ENCODE data around the gene GJA3. TPM values are rescaled to one million over a fixed set of nuclear protein-coding genes. Genes with fewer than 3 reads are reported as not detected.

GJA3 gene
- total RNA-seq, 8 experiments from 2014 or later, result 0.08 to 0.36 (median 0.18) TPM; not detected in 2

GRCh38 chr13:20177049-20177831 lies 16.4 kb upstream of the GJA3 start:
- in situ Hi-C loops (cut with MboI; ENCODE audit: low pct_unique_long_range_greater_than_20kb in 2 of 9, low sequenced_read_pairs in 9 of 9, unreplicated experiment in 9 of 9), result loop anchor here in 6 of 9 experiments (25.0 kb wide), 4 partner anchors 285 to 760 kb away; partner anchors contain the start of gene XPO4 (in 5 of the 6)
- Histone ChIP-seq H3K4me1 (replicated peaks in 1 of 2) (peaks cover 0 to 5% of the 10 kb centered on the region in 2 donors), H3K4me3 (no peak overlapping the region), H3K27ac (no peak overlapping the region)
- no peak for ATAC-seq (replicated peaks in 6 of 8)
- WGBS, 10 experiments, result 29 to 92% (median 87%) methylated on average over 1 to 18 of the region's 67 CpGs; no CpG with 5 or more reads in 5 of the 10 experiments

DNA sequence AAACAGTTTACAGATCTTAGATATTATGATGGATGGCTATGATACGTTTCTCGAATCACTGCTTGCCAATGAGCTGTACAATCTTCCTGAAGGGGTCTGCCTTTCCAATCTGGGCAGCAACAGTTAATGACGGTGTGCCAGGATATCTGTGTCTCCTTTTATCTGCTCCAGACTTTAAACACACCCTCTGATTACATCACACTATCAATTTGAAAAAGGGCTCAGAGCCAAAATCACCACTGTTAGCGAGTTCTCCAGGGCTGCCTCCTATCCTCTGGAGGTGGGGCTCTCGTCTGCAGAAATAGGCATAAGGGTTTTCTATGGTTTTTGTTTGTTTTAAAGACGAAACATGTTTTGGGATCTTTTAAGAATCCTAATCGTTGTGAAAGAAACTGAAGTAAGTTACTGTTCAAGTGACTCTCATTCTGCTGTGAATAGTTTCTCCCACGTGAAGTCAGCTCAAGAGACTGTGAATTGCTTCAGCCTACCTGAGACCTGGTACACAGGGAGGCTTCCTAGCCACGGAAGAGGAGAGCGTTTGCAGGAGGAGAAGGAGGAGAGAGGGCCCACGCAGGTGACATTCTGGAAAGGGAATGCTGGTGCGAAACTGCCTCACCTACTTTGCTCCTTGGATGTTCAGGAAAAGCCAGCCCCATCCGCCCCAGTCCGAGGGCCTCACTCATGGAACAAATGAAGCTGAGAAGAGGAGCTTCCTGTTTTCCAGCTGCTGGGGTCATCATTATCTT lies 15.2 kb upstream of the GJA3 start:
- Histone ChIP-seq H3K4me1 (replicated peaks in 1 of 2) (peaks cover 0 to 5% of the 10 kb centered on the region in 2 donors), H3K27ac (no peak overlapping the region), H3K4me3 (no peak overlapping the region)
- ATAC-seq (replicated peaks in 6 of 8), result no peak
- WGBS, 10 experiments, result 40 to 90% (median 71%) methylated on average over 2 to 11 of the region's 14 CpGs
- in situ Hi-C loops (cut with MboI; ENCODE audit: low pct_unique_long_range_greater_than_20kb in 2 of 9, low sequenced_read_pairs in 9 of 9, unreplicated experiment in 9 of 9), result loop anchor here in 6 of 9 experiments (25.0 kb wide), 4 partner anchors 286 to 761 kb away; partner anchors contain the start of gene XPO4 (in 5 of the 6)

DNA sequence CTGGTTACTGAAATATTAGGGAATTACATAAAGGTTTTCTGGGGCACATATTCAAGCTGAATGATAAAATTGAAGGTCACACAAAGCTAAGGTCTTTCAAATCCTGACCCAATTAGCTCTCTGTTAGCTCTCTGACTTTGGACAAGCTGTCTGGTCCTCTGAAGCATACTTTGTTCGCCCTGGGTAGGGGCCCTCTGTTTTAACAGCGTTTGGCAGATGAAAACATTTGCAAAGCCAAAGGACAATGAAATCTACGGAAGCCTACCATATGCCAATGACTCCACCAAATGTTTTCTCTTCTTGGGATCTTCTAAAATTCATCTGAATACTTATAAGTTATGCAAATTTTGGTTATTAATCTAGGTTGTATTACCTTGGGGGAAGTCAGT lies 14.5 kb upstream of the GJA3 start:
- in situ Hi-C loops (cut with MboI; ENCODE audit: low pct_unique_long_range_greater_than_20kb in 2 of 9, low sequenced_read_pairs in 9 of 9, unreplicated experiment in 9 of 9), result loop anchor here in 6 of 9 experiments (25.0 kb wide), 4 partner anchors 287 to 762 kb away; partner anchors contain the start of gene XPO4 (in 5 of the 6)
- H3K4me3 ChIP-seq, result no peak overlapping the region
- 39 to 95% (median 82%) methylated on average over 1 to 3 of the region's 3 CpGs; no CpG with 5 or more reads in 2 of the 10 experiments for WGBS, 10 experiments

GRCh38 chr13:20174656-20175405 lies 14.0 kb upstream of the GJA3 start:
- Histone ChIP-seq H3K27ac (no peak overlapping the region), H3K4me1 (replicated peaks in 1 of 2) (peaks cover 0 to 5% of the 10 kb centered on the region in 2 donors), H3K4me3 (no peak overlapping the region)
- ATAC-seq (replicated peaks in 6 of 8), result peak; percentile 96 to 99 (median 98)
- in situ Hi-C loops (cut with MboI; ENCODE audit: low pct_unique_long_range_greater_than_20kb in 2 of 9, low sequenced_read_pairs in 9 of 9, unreplicated experiment in 9 of 9), result loop anchor here in 6 of 9 experiments (25.0 kb wide), 4 partner anchors 287 to 762 kb away; partner anchors contain the start of gene XPO4 (in 5 of the 6)
- WGBS, 10 experiments, result 0 to 83% (median 40%) methylated on average over 1 to 20 of the region's 22 CpGs; no CpG with 5 or more reads in 1 of the 10 experiments

More for the DNA sequence above, 14.5 kb upstream of the GJA3 start:
- no peak overlapping the region for H3K27ac ChIP-seq
- H3K4me1 ChIP-seq (replicated peaks in 1 of 2), result peaks cover 0 to 5% of the 10 kb centered on the region in 2 donors
- no peak for ATAC-seq (replicated peaks in 6 of 8)

DNA sequence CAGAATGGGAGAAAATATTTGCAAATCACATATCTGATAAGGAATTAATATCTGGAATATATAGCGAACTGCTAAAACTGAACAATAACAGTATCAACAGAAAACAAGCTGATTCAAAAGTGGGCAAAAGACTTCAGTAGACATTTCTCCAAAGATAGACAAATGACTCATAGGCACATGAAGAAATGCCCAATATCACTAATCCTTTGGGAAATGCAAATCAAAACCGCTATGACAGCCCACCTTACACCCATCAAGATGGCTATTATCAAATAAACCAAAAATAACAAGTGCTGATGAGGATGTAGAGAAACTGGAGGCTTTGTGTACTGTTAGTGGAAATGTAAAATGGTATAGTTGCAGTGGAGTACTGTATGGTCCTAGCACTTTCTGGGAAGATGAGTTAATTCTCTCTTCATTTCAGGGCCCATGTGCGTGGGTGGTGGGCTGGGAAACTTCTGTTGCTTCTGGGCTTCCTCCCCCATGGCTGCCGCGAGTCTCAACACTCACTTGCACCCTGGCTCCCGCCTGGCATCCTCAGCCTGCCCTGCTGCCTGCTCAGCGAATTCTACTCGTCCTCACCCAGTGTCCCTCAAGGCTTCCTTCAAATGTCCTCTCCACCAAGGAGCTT lies 12.4 kb upstream of the GJA3 start:
- in situ Hi-C loops (cut with MboI; ENCODE audit: low pct_unique_long_range_greater_than_20kb in 2 of 9, low sequenced_read_pairs in 9 of 9, unreplicated experiment in 9 of 9), result no loop called here
- no peak for ATAC-seq (replicated peaks in 6 of 8)
- Histone ChIP-seq H3K4me3 (no peak overlapping the region), H3K4me1 (replicated peaks in 1 of 2) (peaks cover 0 to 5% of the 10 kb centered on the region in 2 donors), H3K27ac (no peak overlapping the region)
- WGBS, 10 experiments, result 69 to 100% (median 78%) methylated on average over 1 to 8 of the region's 8 CpGs

DNA sequence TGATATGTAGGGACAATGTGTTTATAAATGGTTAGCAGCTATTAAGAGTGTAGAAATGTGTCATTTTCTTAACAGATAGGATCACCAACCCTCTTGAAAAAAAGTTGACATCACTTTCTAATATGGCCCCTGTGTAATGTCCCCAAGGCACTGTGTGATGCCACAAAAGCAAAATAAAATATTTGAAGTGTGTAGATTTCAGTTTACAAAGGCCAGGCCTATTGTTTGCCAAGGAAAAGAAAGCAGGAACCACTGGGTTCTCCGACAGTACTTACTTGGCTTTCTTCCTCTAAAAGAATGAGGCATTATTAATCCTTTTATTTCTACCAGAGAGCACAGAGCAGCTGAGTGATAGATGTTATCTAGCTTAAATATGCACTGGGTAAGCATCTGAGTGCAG lies 10.5 kb upstream of the GJA3 start:
- H3K27ac ChIP-seq, result no peak overlapping the region
- no peak for ATAC-seq (replicated peaks in 6 of 8)
- H3K4me3 ChIP-seq, result no peak overlapping the region
- WGBS, 10 experiments, result 38 to 100% (median 56%) methylated on average over 1 of the region's 1 CpG; no CpG with 5 or more reads in 2 of the 10 experiments
- in situ Hi-C loops (cut with MboI; ENCODE audit: low pct_unique_long_range_greater_than_20kb in 2 of 9, low sequenced_read_pairs in 9 of 9, unreplicated experiment in 9 of 9), result no loop called here
- peaks cover 0 to 5% of the 10 kb centered on the region in 2 donors for H3K4me1 ChIP-seq (replicated peaks in 1 of 2)

DNA sequence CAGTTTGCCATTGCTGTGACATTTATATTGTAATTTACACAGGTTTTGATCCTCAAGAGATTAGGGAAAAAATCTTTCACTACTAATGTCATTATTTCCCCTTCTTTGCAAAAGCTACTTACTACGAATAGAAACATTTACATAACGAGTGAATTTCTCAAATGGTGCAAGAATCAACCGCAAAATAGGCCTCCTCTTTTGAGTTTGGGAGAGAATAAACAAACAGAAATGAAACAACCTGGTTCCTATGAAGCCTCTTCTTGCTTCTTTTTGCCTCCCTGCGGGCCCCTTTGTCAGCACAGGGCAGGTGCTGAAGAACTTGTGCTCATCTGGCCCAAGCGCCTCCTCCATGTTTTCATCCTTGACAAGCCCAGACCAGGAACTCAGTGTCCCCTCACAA lies 10.1 kb upstream of the GJA3 start:
- ATAC-seq (replicated peaks in 6 of 8), result no peak
- in situ Hi-C loops (cut with MboI; ENCODE audit: low pct_unique_long_range_greater_than_20kb in 2 of 9, low sequenced_read_pairs in 9 of 9, unreplicated experiment in 9 of 9), result no loop called here
- H3K27ac ChIP-seq, result no peak overlapping the region
- 49 to 100% (median 84%) methylated on average over 1 to 5 of the region's 5 CpGs; no CpG with 5 or more reads in 1 of the 10 experiments for WGBS, 10 experiments
- peaks cover 0 to 5% of the 10 kb centered on the region in 2 donors for H3K4me1 ChIP-seq (replicated peaks in 1 of 2)
- H3K4me3 ChIP-seq, result no peak overlapping the region

DNA sequence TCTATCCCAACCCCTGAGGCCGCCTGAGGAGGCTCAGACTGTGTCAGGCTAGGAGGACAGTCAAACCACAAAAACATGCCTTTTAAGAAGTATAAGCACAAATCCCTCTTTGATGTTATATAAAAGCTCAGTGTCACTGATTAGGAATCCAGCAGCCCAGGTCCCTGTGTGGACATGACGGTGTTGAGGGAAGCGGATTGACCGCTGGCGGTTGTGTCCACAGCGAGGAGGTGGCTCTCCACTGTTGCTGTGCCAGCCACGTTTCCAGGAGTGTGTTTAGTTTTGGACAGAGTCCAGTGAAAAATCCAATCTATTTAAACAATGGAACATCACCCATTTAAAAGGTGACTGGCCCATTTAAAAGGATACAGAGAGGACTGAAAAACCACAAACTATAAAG lies 7.5 kb upstream of the GJA3 start:
- Histone ChIP-seq H3K27ac (no peak overlapping the region), H3K4me1 (replicated peaks in 1 of 2) (no peaks in the 10 kb centered on the region), H3K4me3 (no peak overlapping the region)
- ATAC-seq (replicated peaks in 6 of 8), result no peak
- in situ Hi-C loops (cut with MboI; ENCODE audit: low pct_unique_long_range_greater_than_20kb in 2 of 9, low sequenced_read_pairs in 9 of 9, unreplicated experiment in 9 of 9), result no loop called here
- 29 to 83% (median 40%) methylated on average over 1 to 6 of the region's 7 CpGs; no CpG with 5 or more reads in 5 of the 10 experiments for WGBS, 10 experiments

GRCh38 chr13:20165417-20166257 lies 4.8 kb upstream of the GJA3 start:
- no peak for ATAC-seq (replicated peaks in 6 of 8)
- in situ Hi-C loops (cut with MboI; ENCODE audit: low pct_unique_long_range_greater_than_20kb in 2 of 9, low sequenced_read_pairs in 9 of 9, unreplicated experiment in 9 of 9), result no loop called here
- WGBS, 10 experiments, result 29 to 83% (median 67%) methylated on average over 1 to 10 of the region's 11 CpGs
- Histone ChIP-seq H3K4me3 (no peak overlapping the region), H3K27ac (no peak overlapping the region), H3K4me1 (replicated peaks in 1 of 2) (no peaks in the 10 kb centered on the region)

DNA sequence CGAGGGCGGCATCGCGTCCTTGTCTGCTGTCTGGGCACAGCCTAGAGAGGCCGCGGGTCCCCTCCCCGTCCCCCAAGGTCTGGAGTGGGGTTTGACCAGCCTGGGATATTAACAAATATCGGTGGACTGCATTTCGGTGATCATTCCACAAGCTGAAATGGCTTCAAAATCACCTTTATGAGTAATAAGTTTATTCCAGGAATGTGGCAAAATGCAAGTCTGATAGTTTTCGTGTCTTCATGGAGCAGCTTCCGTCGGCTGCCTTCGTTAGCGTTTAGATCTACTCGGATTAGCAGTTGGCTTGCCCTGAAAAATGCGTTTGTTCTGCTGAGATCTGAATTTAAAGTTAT lies 1.1 kb upstream of the GJA3 start:
- in situ Hi-C loops (cut with MboI; ENCODE audit: low pct_unique_long_range_greater_than_20kb in 2 of 9, low sequenced_read_pairs in 9 of 9, unreplicated experiment in 9 of 9), result no loop called here
- H3K4me1 ChIP-seq (replicated peaks in 1 of 2), result peaks cover 0 to 9% of the 10 kb centered on the region in 2 donors
- 14 to 94% (median 31%) methylated on average over 1 to 7 of the region's 16 CpGs; no CpG with 5 or more reads in 1 of the 10 experiments for WGBS, 10 experiments
- no peak overlapping the region for H3K4me3 ChIP-seq
- H3K27ac ChIP-seq, result no peak overlapping the region
- peak in 1 of 8 experiments; percentile 3 for ATAC-seq (replicated peaks in 6 of 8)

DNA sequence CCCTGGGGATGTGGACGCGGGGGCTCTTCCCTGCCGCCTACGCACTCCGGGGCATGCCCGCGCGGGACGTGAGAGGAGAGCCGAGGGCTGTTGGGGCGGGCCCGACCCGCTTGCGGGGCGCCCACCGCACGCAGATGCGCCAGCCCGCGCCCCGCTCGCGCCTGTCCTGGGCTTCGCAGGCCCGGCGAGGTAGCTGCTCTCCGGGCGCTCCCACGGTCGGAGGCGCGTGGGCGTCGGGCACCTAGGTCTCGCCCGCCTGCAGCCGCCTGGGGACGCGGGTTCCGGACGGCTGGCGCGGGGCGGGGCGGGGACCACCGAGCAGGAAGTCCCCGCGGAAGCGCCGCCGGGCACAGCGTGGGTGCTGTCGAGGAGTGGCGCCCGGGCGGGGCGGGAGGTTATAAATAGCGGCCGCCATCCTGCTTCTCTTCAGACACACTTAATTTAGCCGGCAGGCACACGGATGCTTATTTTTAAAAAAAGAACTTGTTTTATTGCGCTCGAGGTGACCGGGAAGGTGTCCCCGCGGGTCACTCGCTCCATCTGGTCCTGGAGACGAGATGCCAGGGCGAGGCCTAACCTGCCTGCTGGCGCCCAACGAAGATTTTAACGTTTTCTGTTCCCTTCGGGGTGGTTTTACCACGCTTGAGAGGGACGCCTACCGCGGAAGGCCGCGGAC lies 561 bp upstream of the GJA3 start:
- ATAC-seq (replicated peaks in 6 of 8), result peak in 6 of 8 experiments; percentile 8 to 57 (median 38)
- Histone ChIP-seq H3K4me1 (replicated peaks in 1 of 2) (peaks cover 0 to 9% of the 10 kb centered on the region in 2 donors), H3K27ac (no peak overlapping the region), H3K4me3 (peak overlapping the region in 4 of 5 donors; percentile 21 to 30 (median 28))
- in situ Hi-C loops (cut with MboI; ENCODE audit: low pct_unique_long_range_greater_than_20kb in 2 of 9, low sequenced_read_pairs in 9 of 9, unreplicated experiment in 9 of 9), result no loop called here
- WGBS, 10 experiments, result 0 to 20% (median 18%) methylated on average over 1 to 7 of the region's 79 CpGs; no CpG with 5 or more reads in 5 of the 10 experiments
